CD4-positive, alpha-beta T cell treated with Interferon gamma for 1 hour (primary cell): ENCODE data around the gene ARMC7.
"Not testable (repeated sequence)": the region's sequence is repeated elsewhere in the genome, so short reads cannot be mapped to it uniquely, and the experiment has no call there.

Experiments used
- DNase-seq: peaks from one replicate; pipeline ENCODE4 v3.0.0-alpha.2; 2020

ARMC7 gene

GRCh38 chr17:75155191-75155601 is 45.4 kb downstream of the ARMC7 start:
- no peak for DNase-seq

GRCh38 chr17:75158480-75158879 is 48.7 kb downstream of the ARMC7 start:
- DNase-seq: not testable (repeated sequence)

- DNase-seq: no peak
Measured at GRCh38 chr17:75159196-75160031, 49.6 kb downstream of the ARMC7 start.

- DNase-seq: no peak
Measured at GRCh38 chr17:75160211-75160610, 50.4 kb downstream of the ARMC7 start.

GRCh38 chr17:75163074-75163473 is 53.3 kb downstream of the ARMC7 start:
- no peak for DNase-seq

- not testable (repeated sequence) for DNase-seq
Measured at GRCh38 chr17:75164606-75165005, 54.8 kb downstream of the ARMC7 start.

GRCh38 chr17:75168998-75169397 is 59.2 kb downstream of the ARMC7 start:
- DNase-seq: no peak

- no peak for DNase-seq
Measured at GRCh38 chr17:75173526-75173925, 63.8 kb downstream of the ARMC7 start.

GRCh38 chr17:75174996-75175395 is 65.2 kb downstream of the ARMC7 start:
- no peak for DNase-seq

- no peak for DNase-seq
Measured at GRCh38 chr17:75176625-75177024, 66.9 kb downstream of the ARMC7 start.

- DNase-seq: no peak
Measured at GRCh38 chr17:75178453-75178852, 68.7 kb downstream of the ARMC7 start.
